Hematopoietic multipotent progenitor cell treated with erythropoietin and hydrocortisone succinate and interleukin-3 and kit ligand, for 15 days (in vitro differentiated cells): ENCODE measurements around the gene TMEM184A.

Source experiments
- DNase-seq: peaks from one replicate; pipeline ENCODE4 v3.0.0-alpha.2; 2015; ENCODE audit warnings: low spot score

TMEM184A gene

GRCh38 chr7:1501487-1502270 lies 54.3 kb downstream of the TMEM184A start:
- no peak for DNase-seq

GRCh38 chr7:1500064-1500807 lies 55.8 kb downstream of the TMEM184A start:
- no peak for DNase-seq

- DNase-seq: no peak
Observed at GRCh38 chr7:1499367-1500029, 56.5 kb downstream of the TMEM184A start.

GRCh38 chr7:1498370-1499305 lies 57.4 kb downstream of the TMEM184A start:
- DNase-seq: no peak

- DNase-seq: no peak
Observed at GRCh38 chr7:1497293-1497927, 58.6 kb downstream of the TMEM184A start.

- DNase-seq: no peak
Observed at GRCh38 chr7:1496531-1497292, 59.3 kb downstream of the TMEM184A start.

- no peak for DNase-seq
Observed at GRCh38 chr7:1495564-1496242, 60.3 kb downstream of the TMEM184A start.

- DNase-seq: no peak
Observed at GRCh38 chr7:1494866-1495563, 61.0 kb downstream of the TMEM184A start.

- no peak for DNase-seq
Observed at GRCh38 chr7:1494447-1494846, 61.6 kb downstream of the TMEM184A start.

- DNase-seq: no peak
Observed at GRCh38 chr7:1493571-1493970, 62.4 kb downstream of the TMEM184A start.

- DNase-seq: no peak
Observed at GRCh38 chr7:1493129-1493528, 62.9 kb downstream of the TMEM184A start.

GRCh38 chr7:1492640-1493039 lies 63.4 kb downstream of the TMEM184A start:
- DNase-seq: no peak
